HG03575 (cell line): ENCODE measurements around the gene PTPRT.

Experiments used
- ATAC-seq: cut with Tn5 transposase; IDR thresholded peaks from one replicate; pipeline ENCODE4 v1.9.1; 2021; ENCODE audit not compliant: unreplicated experiment, insufficient number of reproducible peaks, low FRiP score; ENCODE audit errors: extremely low read depth

Gene PTPRT

DNA sequence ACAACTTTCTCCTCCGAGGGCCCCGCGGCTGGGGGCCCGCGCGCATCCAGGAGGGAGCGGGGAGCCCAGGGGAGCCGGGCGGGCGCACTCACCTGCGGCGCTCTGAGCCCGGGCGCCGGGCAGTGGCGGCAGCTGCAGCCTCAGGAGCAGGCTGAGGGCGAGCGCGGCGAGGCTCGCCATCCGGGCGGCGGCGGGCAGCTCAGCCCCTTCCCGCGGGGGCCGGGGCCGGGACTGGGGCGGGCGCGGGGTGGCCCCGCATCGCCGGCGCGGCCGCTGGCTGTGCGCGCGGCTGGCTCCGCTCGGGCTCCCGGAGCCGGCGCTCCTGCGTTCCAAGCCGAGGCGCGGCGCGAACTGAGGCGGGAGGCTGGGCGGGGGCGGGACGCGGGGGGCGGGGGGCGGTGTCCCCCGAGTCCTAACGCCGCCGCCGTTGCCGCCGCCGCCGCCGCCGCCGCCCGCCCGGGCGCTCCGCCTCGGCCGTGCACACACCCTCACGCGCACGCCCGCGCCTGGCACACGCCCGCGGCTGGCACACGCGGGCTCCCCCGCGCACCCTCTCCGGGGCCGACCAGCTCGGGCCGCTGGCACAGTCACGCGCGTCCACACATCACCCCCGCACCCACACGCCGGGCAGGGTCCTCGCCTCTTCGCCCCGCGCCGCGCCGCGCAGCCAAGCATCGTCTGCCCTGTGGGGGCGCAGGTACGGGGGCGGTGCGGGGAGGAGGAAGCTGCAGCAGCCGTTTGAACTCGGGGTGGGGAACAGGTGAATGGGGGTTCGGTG, at the start of gene PTPRT:
TSS of gene PTPRT (minus strand) at position 353 of the 778 bp plus-strand sequence. CDS start at position 180, 173 bp downstream.
- no peak for ATAC-seq

DNA sequence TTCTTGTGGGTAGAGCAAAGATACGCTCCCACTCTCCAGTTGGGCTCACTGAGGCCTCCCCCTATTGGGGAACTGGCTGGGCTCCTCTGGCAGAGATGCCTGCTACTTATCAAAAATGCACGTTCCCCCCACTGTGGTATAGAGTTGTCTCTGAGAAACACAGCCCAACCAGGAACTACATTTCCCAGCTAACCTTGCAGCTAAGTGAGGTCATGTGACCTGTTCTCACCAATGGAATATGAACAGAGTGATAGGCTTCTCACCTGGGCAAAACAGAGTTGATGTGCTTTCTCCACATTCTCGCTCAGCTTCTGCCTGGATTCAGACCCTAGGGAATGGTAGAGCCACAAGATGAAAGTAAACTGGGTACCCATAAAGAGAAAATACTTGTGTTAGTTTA, 49.1 kb upstream of the PTPRT start:
- no peak for ATAC-seq

DNA sequence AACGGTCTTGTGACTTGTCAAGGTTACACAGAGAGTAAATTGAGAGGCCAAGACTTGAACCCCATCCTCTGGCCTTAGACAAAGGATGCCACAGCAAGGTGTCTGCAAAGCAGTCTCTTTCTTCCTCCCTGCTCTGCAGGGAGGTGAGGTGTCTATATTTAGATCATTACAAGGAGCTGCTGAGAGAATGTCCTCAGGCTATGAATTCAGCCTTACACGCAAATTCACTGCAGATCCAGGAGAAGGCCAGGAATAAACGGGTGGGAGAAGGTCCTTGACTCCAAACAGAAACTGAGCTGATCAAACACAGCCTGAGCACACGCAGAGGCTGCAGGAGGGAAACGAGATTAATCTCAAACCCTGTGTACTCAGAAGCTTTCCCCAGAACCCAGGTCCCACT, 48.6 kb upstream of the PTPRT start:
- no peak for ATAC-seq

DNA sequence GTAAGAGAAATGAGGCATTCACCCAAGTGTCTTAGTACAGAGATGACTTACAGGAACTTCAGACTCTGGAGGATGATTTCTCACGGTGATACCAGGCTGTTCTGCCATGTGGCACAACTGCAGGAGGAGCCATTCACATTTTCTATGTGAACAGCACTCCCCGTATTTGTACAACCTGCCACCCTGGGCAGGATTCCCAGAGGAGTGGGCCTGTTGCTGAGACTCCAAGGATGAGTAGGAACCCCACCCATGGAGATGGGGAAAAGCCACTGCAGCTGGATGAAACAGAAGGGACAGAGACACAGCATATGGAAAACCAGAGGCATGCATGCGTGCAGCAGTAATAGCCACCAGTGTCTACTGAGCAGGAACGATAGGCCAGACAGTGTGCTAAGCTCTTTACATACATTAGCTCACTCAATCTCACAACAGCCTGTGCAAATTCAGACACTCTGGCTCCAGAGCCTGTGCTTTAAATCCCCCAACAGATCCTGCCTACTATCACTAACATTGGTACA, 48.0 kb upstream of the PTPRT start:
- no peak for ATAC-seq

DNA sequence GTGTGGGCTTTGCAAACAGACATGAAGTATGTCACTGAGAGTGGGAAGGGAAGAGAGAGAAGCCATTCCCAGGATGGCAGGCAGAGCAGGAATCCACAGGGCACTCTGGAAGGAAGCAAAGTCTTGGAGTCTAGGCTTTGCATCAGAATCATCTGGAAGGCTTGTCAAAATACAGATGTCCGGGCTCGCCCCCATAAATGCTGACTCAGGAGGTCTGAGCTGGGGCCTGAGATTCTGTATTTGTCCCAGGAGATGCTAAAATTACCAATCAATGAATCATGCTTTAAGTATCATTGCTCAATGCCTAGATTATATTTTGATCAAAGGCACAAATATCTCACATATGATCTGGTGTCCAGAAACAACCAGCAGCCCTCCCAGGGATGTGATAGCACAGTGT, 46.3 kb upstream of the PTPRT start:
- no peak for ATAC-seq

DNA sequence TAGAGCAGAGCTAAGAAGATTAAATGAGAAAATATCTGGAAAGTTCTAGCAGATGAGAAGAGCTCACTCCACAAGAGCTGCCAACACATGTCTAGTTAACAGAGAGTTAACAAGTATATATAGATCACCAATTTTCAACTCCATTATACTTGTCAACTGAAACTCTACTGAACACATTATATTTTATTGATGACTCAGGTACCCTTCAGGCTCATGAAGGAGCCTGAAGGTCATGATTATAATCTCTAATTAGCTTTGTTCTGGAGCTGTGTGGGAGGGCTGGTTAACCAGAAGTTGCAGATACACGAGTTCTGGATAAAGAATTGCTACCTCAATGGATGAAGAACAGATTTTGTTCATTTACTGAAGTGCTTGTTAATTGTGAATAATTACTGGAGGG, 42.1 kb upstream of the PTPRT start:
- no peak for ATAC-seq

DNA sequence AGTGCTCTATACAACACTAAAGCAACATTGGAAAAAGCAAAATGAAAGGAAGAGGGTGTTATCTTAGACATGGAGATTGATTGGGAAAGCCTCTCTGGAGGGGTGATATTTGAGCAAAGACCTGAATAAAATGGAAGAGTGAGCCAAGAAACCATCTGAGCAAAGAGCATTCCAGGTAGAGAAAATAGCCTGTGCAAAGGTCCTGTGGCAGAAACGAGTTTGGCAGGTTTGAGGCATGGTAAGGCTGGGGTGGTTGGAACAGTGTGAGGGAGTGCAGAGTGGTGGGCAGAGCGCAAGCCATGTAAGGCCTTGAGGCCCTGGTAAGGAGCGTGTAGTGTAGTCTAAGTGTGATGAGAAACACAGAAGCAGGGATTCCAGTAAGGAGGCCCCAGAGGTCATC, 40.0 kb upstream of the PTPRT start:
- no peak for ATAC-seq

DNA sequence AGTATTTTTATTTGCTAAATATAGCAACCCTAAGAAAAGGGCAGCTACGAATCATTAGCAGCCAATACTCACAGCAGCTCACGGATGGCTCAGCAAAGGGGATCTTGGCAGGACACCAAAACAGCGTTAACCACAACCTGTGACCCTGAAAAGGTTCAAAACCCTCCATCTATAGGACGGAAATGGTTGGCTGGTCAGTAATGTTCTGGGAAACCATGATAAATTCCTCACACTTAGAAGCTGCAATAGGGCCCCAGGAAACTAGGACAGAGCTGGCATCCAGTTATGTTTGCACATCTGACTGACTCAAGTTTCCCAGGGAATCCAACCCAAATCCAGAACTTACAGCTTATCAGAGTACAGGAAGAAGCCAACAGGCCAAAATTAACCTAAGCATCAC, 30.9 kb upstream of the PTPRT start:
- ATAC-seq, result no peak

DNA sequence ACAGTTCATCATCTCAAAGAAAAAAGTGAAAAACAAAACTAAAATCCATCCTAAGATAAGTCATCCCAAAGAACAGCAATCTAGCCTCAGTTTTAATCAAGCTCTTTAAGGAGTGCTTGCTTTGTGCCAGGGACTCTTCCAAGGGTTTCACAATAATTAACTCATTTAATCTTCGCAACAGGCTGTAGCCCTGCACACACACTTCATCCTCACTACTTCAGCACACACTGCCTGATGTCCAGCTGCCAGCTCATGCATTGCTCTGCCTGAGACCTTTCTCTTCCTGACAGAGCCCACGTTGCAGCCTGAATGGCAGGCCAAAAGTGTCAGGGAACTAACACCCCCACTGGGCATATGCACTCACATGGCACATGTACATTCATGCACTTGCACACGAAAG, 21.2 kb upstream of the PTPRT start:
- ATAC-seq, result no peak

DNA sequence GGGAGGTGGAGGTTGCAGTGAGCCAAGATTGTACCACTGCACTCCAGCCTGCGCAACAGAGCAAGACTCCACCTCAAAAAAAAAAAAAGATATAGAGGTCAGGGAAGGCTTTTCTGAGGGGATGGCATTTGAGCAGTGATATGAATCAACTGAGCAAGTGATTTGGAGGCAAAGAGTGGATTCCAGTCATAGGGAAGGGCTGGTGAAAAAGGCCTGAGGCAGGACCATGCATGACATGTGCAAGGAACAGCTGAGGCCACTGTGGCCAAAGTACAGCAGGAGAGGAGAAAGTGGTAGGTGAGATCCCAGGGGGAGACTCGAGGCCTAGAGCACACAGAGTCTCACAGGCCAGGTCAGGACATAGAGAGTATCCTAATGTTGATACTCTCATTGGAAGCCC, 20.1 kb upstream of the PTPRT start:
- ATAC-seq, result no peak

DNA sequence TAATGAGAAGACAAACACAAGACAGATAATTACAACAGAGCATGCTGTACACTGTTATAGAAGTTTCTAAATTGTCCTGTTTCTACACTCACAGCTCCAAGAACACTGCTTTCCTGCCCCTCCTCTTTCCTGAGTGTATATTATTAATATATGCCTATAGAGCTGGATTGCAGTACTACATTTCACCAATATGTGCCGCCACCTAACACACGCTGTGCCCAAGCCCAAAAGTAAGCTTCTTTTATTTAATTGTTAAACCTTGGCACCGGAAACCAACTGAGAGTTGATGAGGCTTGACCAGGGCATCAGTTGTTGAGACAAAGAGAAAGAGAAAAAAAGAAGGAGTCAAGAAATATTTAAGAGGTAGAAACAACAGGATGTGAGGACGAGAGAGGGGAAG, 16.0 kb upstream of the PTPRT start:
- ATAC-seq, result no peak

DNA sequence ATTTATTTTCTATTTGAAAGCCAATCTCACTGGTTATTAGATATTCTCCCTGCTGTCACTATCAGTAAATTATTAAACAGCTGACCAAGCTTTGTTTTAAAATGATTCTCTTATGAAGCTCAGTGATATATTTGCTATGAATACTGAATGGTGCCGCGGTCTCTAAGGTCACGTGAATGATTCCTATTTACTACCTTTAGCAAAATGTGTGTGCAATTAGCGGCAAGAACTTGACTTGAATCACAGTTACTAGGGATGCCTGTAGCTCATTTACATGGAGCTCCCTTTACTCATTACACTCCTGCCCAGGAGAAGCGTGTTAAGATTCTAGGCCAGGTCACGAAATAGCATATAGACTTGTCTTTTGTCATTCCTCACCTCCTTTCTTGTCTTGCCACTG, 12.4 kb upstream of the PTPRT start:
- no peak for ATAC-seq

DNA sequence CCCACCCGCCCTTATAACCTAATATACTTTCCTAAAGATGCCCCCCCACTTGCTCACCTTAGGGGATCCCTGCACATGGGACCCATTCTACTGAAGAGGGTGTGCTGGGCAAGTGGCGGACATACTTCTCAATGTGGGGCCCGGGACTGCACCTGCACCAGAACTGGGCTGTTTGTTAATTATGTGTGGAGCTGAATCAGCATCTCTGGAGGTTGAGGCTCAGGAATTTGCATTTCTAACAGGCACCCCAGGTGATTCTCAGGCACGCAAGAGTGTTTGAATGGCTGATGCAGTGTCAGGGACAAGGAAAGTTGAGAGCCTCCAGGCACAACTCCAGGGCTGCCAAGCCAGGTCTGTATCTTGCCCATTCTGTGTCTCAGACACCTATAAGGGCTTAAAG, 8.9 kb upstream of the PTPRT start:
- no peak for ATAC-seq

DNA sequence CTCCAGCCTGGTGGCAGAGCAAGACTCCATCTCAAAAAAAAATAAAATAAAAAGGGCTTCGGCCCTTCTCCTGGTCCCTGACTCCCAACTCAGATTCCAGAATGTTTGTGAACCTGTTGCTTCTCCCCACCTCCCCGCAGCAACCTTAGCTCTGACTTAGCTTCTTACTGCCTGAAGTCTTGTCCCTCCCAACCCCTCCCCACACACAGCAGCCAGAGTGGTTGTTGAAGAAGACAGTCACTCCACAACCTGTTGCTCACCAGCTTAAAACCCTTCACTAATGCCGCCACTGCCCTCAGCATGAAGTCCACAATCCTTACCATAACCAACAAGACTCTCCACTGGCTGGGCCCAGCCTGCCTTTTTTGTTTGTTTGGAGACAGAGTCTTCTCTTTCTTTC, 6.5 kb upstream of the PTPRT start:
- ATAC-seq, result no peak

DNA sequence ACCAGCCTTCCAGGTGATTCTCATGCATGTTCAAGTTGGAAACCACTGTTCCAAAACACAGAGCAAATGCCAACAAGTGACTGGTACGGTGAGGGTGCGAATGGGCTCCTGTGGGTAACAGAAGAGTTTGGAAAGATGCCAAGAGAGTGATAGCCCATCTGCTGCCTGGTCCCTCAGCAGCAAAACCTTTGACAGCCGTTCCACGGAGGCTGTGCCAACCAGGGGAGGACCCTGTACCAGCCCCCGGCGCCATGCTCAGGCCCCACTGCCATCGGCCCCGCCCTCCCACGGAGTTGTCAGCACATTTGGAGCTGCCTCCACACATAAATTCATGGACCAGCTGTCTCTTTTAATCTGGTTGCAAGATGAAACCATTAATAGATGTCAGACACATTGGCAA, 4.4 kb upstream of the PTPRT start:
- no peak for ATAC-seq

DNA sequence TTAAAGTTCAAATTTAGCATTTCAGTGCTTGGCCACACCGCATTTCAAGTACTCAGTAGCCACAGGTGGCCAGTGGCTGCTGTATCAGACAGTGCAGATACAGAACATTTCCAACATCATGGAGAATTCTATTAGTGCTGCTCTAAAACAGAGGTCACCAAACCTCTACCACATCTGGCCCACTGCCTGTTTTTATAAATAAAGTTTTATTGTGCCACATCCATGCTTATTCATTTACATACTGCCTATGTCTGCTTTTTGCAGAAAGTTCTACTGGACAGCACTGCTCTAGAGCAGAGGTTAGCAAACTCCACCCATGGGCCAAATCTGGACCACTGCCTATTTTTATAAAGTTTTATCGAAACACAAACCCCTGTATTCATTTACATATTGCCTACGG, 3.7 kb upstream of the PTPRT start:
- ATAC-seq, result no peak

DNA sequence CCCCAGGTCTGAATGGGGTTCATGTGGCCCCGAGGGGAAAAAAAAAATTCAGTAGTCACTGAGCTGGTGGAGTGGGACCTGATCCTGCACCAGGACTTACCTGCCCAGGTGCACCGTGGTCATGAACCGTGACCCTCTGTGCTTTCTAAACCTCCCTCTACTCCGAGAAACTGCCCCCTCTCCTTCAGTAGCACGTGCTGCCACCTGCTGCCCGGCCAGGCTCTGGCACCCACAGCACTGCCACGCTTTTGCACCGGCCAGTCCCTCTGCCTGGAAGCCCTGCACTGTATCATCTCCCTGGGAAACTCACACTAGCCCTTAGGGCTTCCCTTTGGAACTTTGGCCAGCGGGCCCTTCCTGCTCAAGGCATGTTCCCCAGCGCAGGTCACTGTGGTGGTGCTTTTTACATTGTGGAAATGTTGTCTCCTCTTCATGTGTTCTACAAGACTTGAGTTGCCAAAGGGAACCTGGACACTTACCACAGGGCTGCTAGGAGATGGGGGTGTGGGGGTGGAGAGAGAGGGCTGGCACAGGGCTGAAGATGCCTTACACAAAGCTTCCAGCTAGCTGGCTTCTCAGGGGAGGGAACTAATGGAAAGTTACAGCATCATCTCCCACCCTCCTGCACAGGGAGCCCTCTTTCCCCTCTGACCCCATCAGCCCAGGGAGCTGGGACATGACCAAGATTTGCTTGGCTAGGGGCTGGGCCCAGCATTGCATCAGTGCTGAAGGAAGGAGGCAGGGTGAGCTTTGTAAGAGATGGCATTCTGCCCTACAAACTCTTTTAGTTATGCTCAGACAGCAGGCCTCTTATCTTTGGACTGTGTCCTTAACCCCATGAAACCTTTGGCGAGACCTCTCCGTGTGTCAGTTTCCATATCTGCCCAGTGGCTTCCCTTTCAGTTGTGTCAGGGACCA, 2.5 kb upstream of the PTPRT start:
- no peak for ATAC-seq

DNA sequence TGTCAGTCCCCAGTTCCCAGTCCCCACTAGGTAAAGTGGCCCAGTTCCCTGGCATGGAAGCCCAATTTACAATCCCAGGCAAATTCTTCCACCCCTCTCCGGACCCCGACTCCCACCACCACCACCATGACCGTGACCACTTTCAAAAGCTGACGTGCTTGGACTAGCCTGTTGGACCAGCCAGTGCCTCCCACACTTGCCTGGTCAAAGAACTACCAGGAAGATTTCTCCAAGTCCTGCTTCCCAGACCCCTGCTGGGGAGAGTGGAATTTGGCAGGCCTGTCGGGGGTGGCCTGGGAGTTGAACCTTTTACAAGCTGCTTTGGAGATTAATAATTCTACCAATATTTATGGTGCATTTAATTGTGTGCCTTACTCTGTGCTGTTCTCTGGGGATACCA, 1.4 kb upstream of the PTPRT start:
- no peak for ATAC-seq

DNA sequence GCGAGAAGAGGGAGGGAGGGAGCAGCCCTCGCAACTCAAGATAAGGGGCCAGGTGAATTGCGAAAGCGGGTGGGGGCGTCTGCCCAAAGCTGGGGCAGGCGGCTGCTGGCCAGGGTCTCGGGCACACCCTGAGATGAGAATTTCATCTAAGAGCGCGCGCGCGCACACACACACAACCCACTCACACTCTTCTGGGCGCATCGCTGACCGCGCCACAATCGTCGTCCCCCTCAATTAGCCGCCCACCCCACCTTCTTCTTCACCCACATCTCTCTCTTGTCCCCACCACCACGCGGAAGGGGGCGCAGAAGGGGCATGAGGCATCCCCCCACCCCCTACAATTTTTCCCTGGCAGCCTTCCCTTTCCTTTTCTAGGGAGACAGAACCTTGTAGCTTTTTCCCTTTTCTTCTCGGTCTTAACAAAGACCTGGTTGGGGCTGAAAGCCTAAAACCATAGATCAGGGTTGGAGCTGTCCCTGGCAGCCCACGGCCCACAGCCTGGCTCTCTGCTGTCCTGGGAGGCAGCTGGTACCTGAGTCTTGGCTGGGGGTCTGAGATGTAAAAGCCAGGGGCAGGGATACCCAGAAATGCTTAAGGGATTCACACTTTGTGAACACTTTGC, 737 bp upstream of the PTPRT start:
- no peak for ATAC-seq
